Neural crest cell (in vitro differentiated cells): ENCODE measurements around the gene TCN1. TPM values are rescaled to one million over a fixed set of nuclear protein-coding genes. Genes with fewer than 3 reads are reported as not detected.
"Not testable (repeated sequence)": the region's sequence is repeated elsewhere in the genome, so short reads cannot be mapped to it uniquely, and the experiment has no call there.

ENCODE experiments used
- DNase-seq: peaks from one replicate; pipeline ENCODE4 v3.0.0; 2021; ENCODE audit warnings: low read depth, mixed read lengths, low spot score
- H3K27ac Mint-ChIP-seq: one replicate; pipeline ENCODE4 v1.8.0; 2021; ENCODE audit warnings: mild to moderate bottlenecking, mixed read lengths; ENCODE audit not compliant: unreplicated experiment
- H3K27me3 Mint-ChIP-seq: 2 replicates; pipeline ENCODE4 v1.8.0; 2021; ENCODE audit warnings: low read depth, mild to moderate bottlenecking, mixed read lengths
- H3K36me3 Mint-ChIP-seq: 2 replicates; pipeline ENCODE4 v1.8.0; 2021; ENCODE audit warnings: low read depth, mild to moderate bottlenecking, mixed read lengths
- H3K4me1 Mint-ChIP-seq: 2 replicates; pipeline ENCODE4 v1.8.0; 2021; ENCODE audit warnings: mixed read lengths
- H3K4me3 Mint-ChIP-seq: one replicate; pipeline ENCODE4 v1.8.0; 2021; ENCODE audit warnings: mild to moderate bottlenecking, mixed read lengths
- H3K9me3 Mint-ChIP-seq: 2 replicates; pipeline ENCODE4 v1.8.0; 2021; ENCODE audit warnings: mixed read lengths
- total RNA-seq: library from RNA; stranded (reverse); gene quantifications from 2 replicates; pipeline ENCODE4 v1.2.1, GENCODE V29; 2021
- TF ChIP-seq, protein P1 (sequence below): fragments of 200-600 bp; sonication (generic); conservative IDR thresholded peaks from 2 replicates; pipeline ENCODE4 v1.5.0; 2021; ENCODE audit warnings: antibody characterized with exemption, mild to moderate bottlenecking

Gene TCN1
- total RNA-seq, 1 donor from 2014 or later, result not detected

- H3K4me1 Mint-ChIP-seq, result peaks cover 4% of the 10 kb centered on the region
- no peak overlapping the region for H3K4me3 Mint-ChIP-seq
- TF ChIP-seq, protein P1, sequence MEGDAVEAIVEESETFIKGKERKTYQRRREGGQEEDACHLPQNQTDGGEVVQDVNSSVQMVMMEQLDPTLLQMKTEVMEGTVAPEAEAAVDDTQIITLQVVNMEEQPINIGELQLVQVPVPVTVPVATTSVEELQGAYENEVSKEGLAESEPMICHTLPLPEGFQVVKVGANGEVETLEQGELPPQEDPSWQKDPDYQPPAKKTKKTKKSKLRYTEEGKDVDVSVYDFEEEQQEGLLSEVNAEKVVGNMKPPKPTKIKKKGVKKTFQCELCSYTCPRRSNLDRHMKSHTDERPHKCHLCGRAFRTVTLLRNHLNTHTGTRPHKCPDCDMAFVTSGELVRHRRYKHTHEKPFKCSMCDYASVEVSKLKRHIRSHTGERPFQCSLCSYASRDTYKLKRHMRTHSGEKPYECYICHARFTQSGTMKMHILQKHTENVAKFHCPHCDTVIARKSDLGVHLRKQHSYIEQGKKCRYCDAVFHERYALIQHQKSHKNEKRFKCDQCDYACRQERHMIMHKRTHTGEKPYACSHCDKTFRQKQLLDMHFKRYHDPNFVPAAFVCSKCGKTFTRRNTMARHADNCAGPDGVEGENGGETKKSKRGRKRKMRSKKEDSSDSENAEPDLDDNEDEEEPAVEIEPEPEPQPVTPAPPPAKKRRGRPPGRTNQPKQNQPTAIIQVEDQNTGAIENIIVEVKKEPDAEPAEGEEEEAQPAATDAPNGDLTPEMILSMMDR, result no peak
- DNase-seq, result no peak
- peak overlapping the region; percentile 54 for H3K27ac Mint-ChIP-seq
- H3K36me3 Mint-ChIP-seq, result peaks cover 2% of the 10 kb centered on the region
- no peaks in the 10 kb centered on the region for H3K9me3 Mint-ChIP-seq
- H3K27me3 Mint-ChIP-seq, result no peaks in the 10 kb centered on the region
Measured at GRCh38 chr11:59898650-59899049, 32.4 kb upstream of the TCN1 start.

DNA sequence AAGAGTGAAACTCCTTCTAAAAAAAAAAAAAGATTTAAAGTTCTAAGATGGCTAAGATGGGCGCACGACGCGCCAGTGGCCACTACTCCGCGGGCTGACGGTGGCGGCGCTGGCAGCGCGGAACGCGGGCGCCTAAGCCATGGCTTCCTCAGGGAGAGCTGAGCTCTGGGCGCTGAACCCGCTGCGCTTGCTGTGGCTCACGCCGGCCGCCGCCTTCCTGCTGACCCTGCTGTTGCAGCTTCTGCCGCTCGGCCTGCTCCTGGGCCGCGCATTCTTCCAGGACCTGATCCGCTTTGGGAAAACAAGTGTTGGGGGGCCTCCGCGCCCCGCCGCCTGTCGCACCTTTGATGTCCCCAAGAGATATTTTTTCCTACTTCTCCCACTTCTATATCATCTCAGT is 31.8 kb upstream of the TCN1 start:
- no peak for DNase-seq
- Mint-ChIP-seq H3K4me3 (no peak overlapping the region), H3K4me1 (peaks cover 4% of the 10 kb centered on the region), H3K9me3 (no peaks in the 10 kb centered on the region), H3K36me3 (peaks cover 2% of the 10 kb centered on the region), H3K27ac (no peak overlapping the region), H3K27me3 (no peaks in the 10 kb centered on the region)
- TF ChIP-seq, protein P1, result no peak

- no peak overlapping the region for H3K27ac Mint-ChIP-seq
- peaks cover 6% of the 10 kb centered on the region for H3K9me3 Mint-ChIP-seq
- H3K27me3 Mint-ChIP-seq, result no peaks in the 10 kb centered on the region
- TF ChIP-seq, protein P1, result no peak
- DNase-seq, result no peak
- H3K4me1 Mint-ChIP-seq, result no peaks in the 10 kb centered on the region
- no peak overlapping the region for H3K4me3 Mint-ChIP-seq
- peaks cover 4% of the 10 kb centered on the region for H3K36me3 Mint-ChIP-seq
Measured at GRCh38 chr11:59894616-59895015, 28.3 kb upstream of the TCN1 start.

GRCh38 chr11:59891781-59892181 is 25.5 kb upstream of the TCN1 start:
- TF ChIP-seq, protein P1, result no peak
- H3K4me1 Mint-ChIP-seq, result no peaks in the 10 kb centered on the region
- no peak overlapping the region for H3K4me3 Mint-ChIP-seq
- no peak for DNase-seq
- peaks cover 10% of the 10 kb centered on the region for H3K36me3 Mint-ChIP-seq
- H3K27me3 Mint-ChIP-seq, result no peaks in the 10 kb centered on the region
- H3K27ac Mint-ChIP-seq, result no peak overlapping the region
- peaks cover 21% of the 10 kb centered on the region for H3K9me3 Mint-ChIP-seq

DNA sequence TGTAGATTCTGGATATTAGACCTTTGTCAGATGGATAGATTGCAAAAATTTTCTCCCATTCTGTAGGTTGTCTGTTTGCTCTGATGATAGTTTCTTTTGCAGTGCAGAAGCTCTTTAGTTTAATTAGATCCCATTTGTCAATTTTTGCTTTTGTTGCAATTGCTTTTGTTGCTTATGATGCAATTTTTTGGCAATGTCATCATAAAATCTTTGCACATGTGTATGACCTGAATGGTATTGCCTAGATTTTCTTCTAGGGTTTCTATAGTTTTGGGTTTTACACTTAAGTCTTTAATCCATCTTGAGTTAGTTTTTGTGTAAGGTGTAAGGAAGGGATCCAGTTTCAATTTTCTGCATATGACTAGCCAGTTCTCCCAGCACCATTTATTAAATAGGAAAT is 20.9 kb upstream of the TCN1 start:
- peaks cover 24% of the 10 kb centered on the region for H3K9me3 Mint-ChIP-seq
- not testable (repeated sequence) for H3K27me3 Mint-ChIP-seq, H3K27ac Mint-ChIP-seq, H3K36me3 Mint-ChIP-seq, DNase-seq, H3K4me3 Mint-ChIP-seq, H3K4me1 Mint-ChIP-seq

DNA sequence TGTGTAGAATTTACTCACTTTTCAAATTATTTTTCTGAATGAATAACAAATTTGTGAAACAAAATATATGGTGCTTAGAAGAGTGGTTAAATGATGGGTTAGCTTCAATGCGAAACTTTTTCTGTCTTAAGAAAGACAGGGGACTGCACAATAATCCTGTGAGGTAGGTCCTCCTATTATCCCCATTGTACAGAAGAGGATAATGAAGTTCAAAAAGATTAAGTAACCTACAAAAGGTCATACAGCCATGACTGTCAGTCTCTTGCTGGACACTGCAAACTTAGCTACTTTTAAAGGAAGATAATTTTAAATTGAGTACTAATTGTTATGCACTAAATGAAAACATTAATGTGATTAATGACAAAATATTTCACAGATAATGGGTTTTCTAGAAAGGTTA is 17.3 kb upstream of the TCN1 start:
- H3K4me3 Mint-ChIP-seq, result no peak overlapping the region
- no peaks in the 10 kb centered on the region for H3K4me1 Mint-ChIP-seq
- TF ChIP-seq, protein P1, result no peak
- H3K27me3 Mint-ChIP-seq, result no peaks in the 10 kb centered on the region
- peaks cover 9% of the 10 kb centered on the region for H3K9me3 Mint-ChIP-seq
- no peak overlapping the region for H3K27ac Mint-ChIP-seq
- DNase-seq, result no peak
- peaks cover 5% of the 10 kb centered on the region for H3K36me3 Mint-ChIP-seq
